ENCODE results near the gene RPRD1B. TPM values are rescaled to one million over a fixed set of nuclear protein-coding genes. Genes with fewer than 3 reads are reported as not detected.

RPRD1B gene
- total RNA-seq, 1 donor = 36.3 TPM

- no peak overlapping the region for H3K4me3 ChIP-seq (ENCODE audit: low read depth, low read length)
- no peak for DNase-seq (ENCODE audit: low read depth)
- no peak for TF ChIP-seq CTCF (IDR thresholded peaks at IDR 0.05; ENCODE audit: insufficient read depth, low read depth, low read length)
These were observed 17.1 kb downstream of the RPRD1B start for GRCh38 chr20:38050686-38051085.

- no peak for DNase-seq (ENCODE audit: low read depth)
- H3K4me3 ChIP-seq (ENCODE audit: low read depth, low read length) = no peak overlapping the region
- TF ChIP-seq CTCF (IDR thresholded peaks at IDR 0.05; ENCODE audit: insufficient read depth, low read depth, low read length) = no peak
These were observed 19.3 kb downstream of the RPRD1B start for GRCh38 chr20:38052870-38053269.

- H3K4me3 ChIP-seq (ENCODE audit: low read depth, low read length) = no peak overlapping the region
- no peak for TF ChIP-seq CTCF (IDR thresholded peaks at IDR 0.05; ENCODE audit: insufficient read depth, low read depth, low read length)
- DNase-seq (ENCODE audit: low read depth) = no peak
These were observed 21.1 kb downstream of the RPRD1B start for GRCh38 chr20:38054647-38055046.

- TF ChIP-seq CTCF (IDR thresholded peaks at IDR 0.05; ENCODE audit: insufficient read depth, low read depth, low read length) = no peak
- no peak overlapping the region for H3K4me3 ChIP-seq (ENCODE audit: low read depth, low read length)
- DNase-seq (ENCODE audit: low read depth) = no peak
These were observed 21.7 kb downstream of the RPRD1B start for GRCh38 chr20:38055294-38055693.

GRCh38 chr20:38055848-38056247, 22.3 kb downstream of the RPRD1B start:
- TF ChIP-seq CTCF (IDR thresholded peaks at IDR 0.05; ENCODE audit: insufficient read depth, low read depth, low read length) = no peak
- no peak for DNase-seq (ENCODE audit: low read depth)

GRCh38 chr20:38057351-38057972, 23.9 kb downstream of the RPRD1B start:
- peak; percentile 90 for TF ChIP-seq CTCF (IDR thresholded peaks at IDR 0.05; ENCODE audit: insufficient read depth, low read depth, low read length)
- peak; percentile 80 for DNase-seq (ENCODE audit: low read depth)
- no peak overlapping the region for H3K4me3 ChIP-seq (ENCODE audit: low read depth, low read length)

More at GRCh38 chr20:38055848-38056247, 22.3 kb downstream of the RPRD1B start:
- H3K4me3 ChIP-seq (ENCODE audit: low read depth, low read length) = no peak overlapping the region

- no peak overlapping the region for H3K4me3 ChIP-seq (ENCODE audit: low read depth, low read length)
- DNase-seq (ENCODE audit: low read depth) = no peak
- TF ChIP-seq CTCF (IDR thresholded peaks at IDR 0.05; ENCODE audit: insufficient read depth, low read depth, low read length) = no peak
These were observed 26.3 kb downstream of the RPRD1B start for GRCh38 chr20:38059832-38060231.
